ENCODE measurements around the gene KREMEN2. TPM values are rescaled to one million over a fixed set of nuclear protein-coding genes. Genes with fewer than 3 reads are reported as not detected.

Gene KREMEN2
- total and polyA plus RNA-seq, 2 donors (not counting 3 experiments of a cell fraction or from before 2014, with no cell fraction given), result not detected

GRCh38 chr16:3003582-3004270 lies 39.7 kb downstream of the KREMEN2 start:
- no peaks in the 10 kb centered on the region for H3K9me1 ChIP-seq (replicated peaks; ENCODE audit: control insufficient read depth, extremely low read depth, insufficient read depth, low read length)
- DNase-seq (ENCODE audit: low read depth, low spot score), result peak; percentile 99
- no peaks in the 10 kb centered on the region for H3K27me3 ChIP-seq (ENCODE audit: control insufficient read depth in 2 of 2, insufficient read depth in 2 of 2, low read length in 2 of 2)
- dilution Hi-C loops (cut with MboI; ENCODE audit: extremely low pct_ligation_motif_present, low sequenced_read_pairs) (no loop called here), intact Hi-C loops (cut with micrococcal nuclease) (loop anchor here (1.0 kb wide), 2 partner anchors 17 to 25 kb away; partner anchors contain the start of gene TNFRSF12A)
- no peaks in the 10 kb centered on the region for H3K36me3 ChIP-seq (ENCODE audit: control insufficient read depth in 2 of 2, extremely low read depth in 1 of 2, insufficient read depth in 2 of 2, low read length in 2 of 2)
- H3K4me1 ChIP-seq (ENCODE audit: control insufficient read depth, extremely low read depth, insufficient read depth, low read length), result peaks cover 16% of the 10 kb centered on the region
- H2AFZ ChIP-seq (ENCODE audit: low read depth, low read length), result no peak overlapping the region
- H3K9me3 ChIP-seq (replicated peaks; ENCODE audit: control insufficient read depth, insufficient read depth, low read length), result no peaks in the 10 kb centered on the region
- H3K4me3 ChIP-seq (replicated peaks in 1 of 3; ENCODE audit: insufficient read depth in 1 of 3, low read depth in 1 of 3, low read length in 3 of 3), result no peak overlapping the region
- peak; percentile 99 for FAIRE-seq
- H3K79me2 ChIP-seq (ENCODE audit: control insufficient read depth, insufficient read depth, low read length), result no peaks in the 10 kb centered on the region
- H3K4me2 ChIP-seq (ENCODE audit: insufficient read depth, low read length), result no peak overlapping the region
- BruUV-seq (replicated peaks), result no TSS peak
- ChIA-PET CTCF (interaction anchor here (0.7 to 3.6 kb wide), 8 partner anchors 12 to 111 kb away, joined by 3 to 97 read pairs (median 6); partner anchors contain the start of genes HCFC1R1, THOC6 and TNFRSF12A), POLR2A (interaction anchor here (0.7 to 2.1 kb wide), 3 partner anchors 17 to 140 kb away, joined by 3 to 16 read pairs (median 5); partner anchors contain the start of gene TNFRSF12A)
- H3K27ac ChIP-seq (ENCODE audit: insufficient read depth, low read depth, low read length), result no peak overlapping the region
- H4K20me1 ChIP-seq (replicated peaks; ENCODE audit: control insufficient read depth, extremely low read depth, insufficient read depth, low read length), result no peaks in the 10 kb centered on the region
- no peak for TF ChIP-seq GATA2 (IDR thresholded peaks at IDR 0.05; ENCODE audit: insufficient read depth, insufficient read length, low read depth, low read length)
- TF ChIP-seq POLR2AphosphoS5 (IDR thresholded peaks at IDR 0.05; ENCODE audit: insufficient read depth, low read depth, low read length), result peak; percentile 46
- TF ChIP-seq POLR2A (IDR thresholded peaks at IDR 0.05; ENCODE audit: low read depth, low read length), result no peak
- no peak for TF ChIP-seq MAX (IDR thresholded peaks at IDR 0.05; ENCODE audit: insufficient read depth, insufficient read length)
- peak; percentile 19 to 34 for TF ChIP-seq CTCF (IDR thresholded peaks at IDR 0.05; ENCODE audit: extremely low read depth in 1 of 2, insufficient read depth in 1 of 2, low read depth in 1 of 2, low read length in 2 of 2)
- TF ChIP-seq MYC (IDR thresholded peaks at IDR 0.05; ENCODE audit: low read depth, low read length), result no peak
- no peak for TF ChIP-seq EZH2 (IDR thresholded peaks at IDR 0.05; ENCODE audit: borderline replicate concordance, low read depth, low read length, severe bottlenecking)
- H3K9ac ChIP-seq (replicated peaks; ENCODE audit: extremely low read depth, insufficient read depth, low read length), result no peak overlapping the region

Measured in endothelial cell of umbilical vein (primary cell).